Measurements from ENCODE around the gene HTR3D. TPM values are rescaled to one million over a fixed set of nuclear protein-coding genes. Genes with fewer than 3 reads are reported as not detected.
"Not testable (repeated sequence)": the region's sequence is repeated elsewhere in the genome, so short reads cannot be mapped to it uniquely, and the experiment has no call there.

HTR3D gene
- total RNA-seq, 4 donors from 2014 or later: not detected

DNA sequence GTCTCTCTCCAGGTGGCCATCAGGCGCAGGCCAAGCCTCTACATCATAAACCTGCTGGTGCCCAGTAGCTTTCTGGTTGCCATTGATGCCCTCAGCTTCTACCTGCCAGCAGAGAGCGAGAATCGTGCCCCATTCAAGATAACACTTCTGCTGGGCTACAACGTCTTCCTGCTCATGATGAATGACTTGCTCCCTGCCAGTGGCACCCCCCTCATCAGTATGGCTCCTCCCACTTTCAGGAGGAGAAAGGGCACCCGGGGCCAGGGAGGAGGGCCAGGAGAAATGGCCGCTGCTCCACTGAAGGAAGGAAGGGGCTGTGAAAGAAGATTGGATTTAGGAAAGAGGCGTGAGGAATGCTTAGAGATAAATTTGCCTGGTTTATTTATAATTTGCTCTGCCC, 27.9 kb downstream of the HTR3D start:
- intact Hi-C loops (cut with DNase I; ENCODE audit: low total_unique reads) (no loop called here), in situ Hi-C loops (cut with MboI; ENCODE audit: low pct_ligation_motif_present in 1 of 4, low pct_unique_long_range_greater_than_20kb in 1 of 4, low sequenced_read_pairs in 3 of 4) (no loop called here)
- WGBS, 2 donors (ENCODE audit: low coverage in 1 of 2): 68% methylated on average over 7 of the region's 7 CpGs; no CpG with 5 or more reads in 1 of the 2 donors
- Histone ChIP-seq H3K9me3 (no peaks in the 10 kb centered on the region), H3K36me3 (no peaks in the 10 kb centered on the region), H3K4me1 (no peaks in the 10 kb centered on the region), H3K27me3 (no peaks in the 10 kb centered on the region), H3K27ac (no peak overlapping the region), H3K4me3 (no peak overlapping the region)
- no peak for TF ChIP-seq POLR2AphosphoS5 (IDR thresholded peaks at IDR 0.05)
- no peak for DNase-seq

DNA sequence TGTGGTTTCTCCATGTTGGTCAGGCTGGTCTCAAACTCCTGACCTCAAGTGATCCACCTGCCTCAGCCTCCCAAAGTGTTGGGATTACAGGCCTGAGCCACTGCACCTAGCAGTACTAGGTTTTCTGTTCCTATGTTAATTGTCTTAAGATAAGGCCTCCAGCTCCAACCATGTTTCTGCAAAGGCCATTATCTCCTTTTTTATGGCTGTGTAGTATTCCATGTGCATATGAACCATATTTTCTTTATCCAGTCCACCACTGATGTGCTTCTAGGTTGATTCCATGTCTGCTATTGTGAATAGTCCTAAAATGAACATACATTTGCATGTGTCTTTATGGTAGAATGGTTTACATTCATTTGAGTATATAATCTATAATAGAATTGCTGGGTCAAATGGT, 31.1 kb downstream of the HTR3D start:
- no peaks in the 10 kb centered on the region for H3K36me3 ChIP-seq
- no peak overlapping the region for H3K27ac ChIP-seq
- in situ Hi-C loops (cut with MboI; ENCODE audit: low pct_ligation_motif_present in 1 of 4, low pct_unique_long_range_greater_than_20kb in 1 of 4, low sequenced_read_pairs in 3 of 4): no loop called here
- no peak for DNase-seq
- TF ChIP-seq EP300 (IDR thresholded peaks at IDR 0.05; ENCODE audit: low read depth): no peak
- no peak for TF ChIP-seq POLR2AphosphoS5 (IDR thresholded peaks at IDR 0.05)
- TF ChIP-seq POLR2A (IDR thresholded peaks at IDR 0.05): no peak
- TF ChIP-seq, protein P1, sequence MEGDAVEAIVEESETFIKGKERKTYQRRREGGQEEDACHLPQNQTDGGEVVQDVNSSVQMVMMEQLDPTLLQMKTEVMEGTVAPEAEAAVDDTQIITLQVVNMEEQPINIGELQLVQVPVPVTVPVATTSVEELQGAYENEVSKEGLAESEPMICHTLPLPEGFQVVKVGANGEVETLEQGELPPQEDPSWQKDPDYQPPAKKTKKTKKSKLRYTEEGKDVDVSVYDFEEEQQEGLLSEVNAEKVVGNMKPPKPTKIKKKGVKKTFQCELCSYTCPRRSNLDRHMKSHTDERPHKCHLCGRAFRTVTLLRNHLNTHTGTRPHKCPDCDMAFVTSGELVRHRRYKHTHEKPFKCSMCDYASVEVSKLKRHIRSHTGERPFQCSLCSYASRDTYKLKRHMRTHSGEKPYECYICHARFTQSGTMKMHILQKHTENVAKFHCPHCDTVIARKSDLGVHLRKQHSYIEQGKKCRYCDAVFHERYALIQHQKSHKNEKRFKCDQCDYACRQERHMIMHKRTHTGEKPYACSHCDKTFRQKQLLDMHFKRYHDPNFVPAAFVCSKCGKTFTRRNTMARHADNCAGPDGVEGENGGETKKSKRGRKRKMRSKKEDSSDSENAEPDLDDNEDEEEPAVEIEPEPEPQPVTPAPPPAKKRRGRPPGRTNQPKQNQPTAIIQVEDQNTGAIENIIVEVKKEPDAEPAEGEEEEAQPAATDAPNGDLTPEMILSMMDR (IDR thresholded peaks at IDR 0.05): no peak
- peaks cover 5% of the 10 kb centered on the region for H3K27me3 ChIP-seq
- H3K9me3 ChIP-seq: no peaks in the 10 kb centered on the region
- intact Hi-C loops (cut with DNase I; ENCODE audit: low total_unique reads): no loop called here
- H3K4me1 ChIP-seq: no peaks in the 10 kb centered on the region
- H3K4me3 ChIP-seq: no peak overlapping the region

DNA sequence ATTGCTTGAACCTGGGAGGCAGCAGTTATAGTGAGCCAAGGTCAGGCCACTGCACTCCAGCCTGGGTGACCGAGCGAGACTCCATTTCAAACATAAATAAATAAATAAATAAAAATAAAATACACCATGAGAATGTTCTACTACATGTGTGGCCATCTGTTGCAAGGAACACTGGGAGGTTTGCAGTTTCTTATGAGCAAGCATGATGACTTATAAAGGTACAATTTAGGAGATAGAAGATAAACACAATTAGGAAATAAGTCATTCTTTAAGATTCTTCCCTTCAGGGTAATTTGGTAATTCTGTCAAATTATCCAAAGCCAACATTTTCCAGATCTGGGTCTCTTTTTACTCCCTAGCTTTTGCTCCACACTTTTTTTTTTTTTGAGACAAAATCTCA, 34.7 kb downstream of the HTR3D start:
- Histone ChIP-seq H3K4me3 (no peak overlapping the region), H3K27me3 (peaks cover 5% of the 10 kb centered on the region), H3K4me1 (no peaks in the 10 kb centered on the region), H3K36me3 (no peaks in the 10 kb centered on the region), H3K27ac (no peak overlapping the region), H3K9me3 (no peaks in the 10 kb centered on the region)
- 84% methylated on average over 2 of the region's 2 CpGs; no CpG with 5 or more reads in 1 of the 2 donors for WGBS, 2 donors (ENCODE audit: low coverage in 1 of 2)
- intact Hi-C loops (cut with DNase I; ENCODE audit: low total_unique reads): no loop called here
- DNase-seq: no peak
- in situ Hi-C loops (cut with MboI; ENCODE audit: low pct_ligation_motif_present in 1 of 4, low pct_unique_long_range_greater_than_20kb in 1 of 4, low sequenced_read_pairs in 3 of 4): no loop called here
- TF ChIP-seq POLR2AphosphoS5 (IDR thresholded peaks at IDR 0.05): no peak
- TF ChIP-seq, protein P1 (IDR thresholded peaks at IDR 0.05): no peak
- no peak for TF ChIP-seq POLR2A (IDR thresholded peaks at IDR 0.05)
- TF ChIP-seq EP300 (IDR thresholded peaks at IDR 0.05; ENCODE audit: low read depth): no peak

DNA sequence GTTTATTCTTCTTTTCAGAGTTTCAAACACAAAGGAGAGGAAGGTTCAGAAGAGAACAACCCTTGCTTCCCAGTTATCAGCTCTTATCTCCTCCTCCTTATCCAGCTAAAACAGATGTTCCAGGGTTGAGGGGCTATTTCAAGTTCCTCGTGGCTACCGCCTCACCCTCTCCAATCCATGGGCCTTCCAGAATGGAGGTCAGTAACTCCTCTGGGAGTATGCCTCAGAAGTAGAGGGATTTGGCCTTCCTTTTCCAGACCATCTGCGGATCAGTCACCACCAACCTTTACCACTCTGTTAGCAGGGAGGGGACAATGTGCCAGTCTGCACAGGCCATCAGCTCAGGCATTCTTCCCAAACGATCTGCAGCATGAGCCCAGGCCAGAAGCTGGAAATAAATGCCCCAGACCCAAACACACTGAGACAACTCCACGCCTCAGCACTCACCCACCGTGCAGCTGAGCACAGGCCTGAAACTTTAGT, 36.1 kb downstream of the HTR3D start:
- H3K4me3 ChIP-seq: no peak overlapping the region
- H3K4me1 ChIP-seq: no peaks in the 10 kb centered on the region
- H3K27ac ChIP-seq: no peak overlapping the region
- in situ Hi-C loops (cut with MboI; ENCODE audit: low pct_ligation_motif_present in 1 of 4, low pct_unique_long_range_greater_than_20kb in 1 of 4, low sequenced_read_pairs in 3 of 4): no loop called here
- intact Hi-C loops (cut with DNase I; ENCODE audit: low total_unique reads): no loop called here
- TF ChIP-seq POLR2A (IDR thresholded peaks at IDR 0.05): no peak
- TF ChIP-seq EP300 (IDR thresholded peaks at IDR 0.05; ENCODE audit: low read depth): no peak
- TF ChIP-seq, protein P1 (IDR thresholded peaks at IDR 0.05): no peak
- no peaks in the 10 kb centered on the region for H3K36me3 ChIP-seq
- H3K9me3 ChIP-seq: no peaks in the 10 kb centered on the region
- 60 to 76% methylated on average over 2 to 6 of the region's 6 CpGs for WGBS, 2 donors (ENCODE audit: low coverage in 1 of 2)
- H3K27me3 ChIP-seq: peaks cover 5% of the 10 kb centered on the region
- no peak for DNase-seq

DNA sequence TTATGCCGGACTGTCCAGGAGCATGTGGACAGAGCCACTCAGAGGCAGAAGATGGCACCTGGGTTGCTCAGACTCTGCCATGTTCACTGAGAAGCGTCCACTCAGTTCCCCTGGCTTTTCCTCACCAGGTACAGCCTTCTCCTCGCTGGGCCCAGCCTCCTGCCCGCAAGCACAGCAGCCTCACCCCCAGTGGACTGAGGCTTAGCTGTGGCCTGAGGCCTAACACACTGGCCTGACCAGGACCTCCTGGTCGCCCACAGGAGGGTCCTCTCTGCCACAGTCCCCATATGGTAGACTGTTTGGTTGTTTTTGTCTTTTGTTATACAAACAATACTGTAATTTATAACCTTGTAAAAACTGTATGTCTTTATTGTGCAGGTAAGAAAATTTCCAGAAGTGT, 36.8 kb downstream of the HTR3D start:
- DNase-seq: no peak
- in situ Hi-C loops (cut with MboI; ENCODE audit: low pct_ligation_motif_present in 1 of 4, low pct_unique_long_range_greater_than_20kb in 1 of 4, low sequenced_read_pairs in 3 of 4) (no loop called here), intact Hi-C loops (cut with DNase I; ENCODE audit: low total_unique reads) (no loop called here)
- no peak for TF ChIP-seq POLR2A (IDR thresholded peaks at IDR 0.05)
- TF ChIP-seq, protein P1 (IDR thresholded peaks at IDR 0.05): no peak
- TF ChIP-seq POLR2AphosphoS5 (IDR thresholded peaks at IDR 0.05): no peak
- TF ChIP-seq EP300 (IDR thresholded peaks at IDR 0.05; ENCODE audit: low read depth): no peak
- H3K9me3 ChIP-seq: no peaks in the 10 kb centered on the region
- H3K27me3 ChIP-seq: peaks cover 5% of the 10 kb centered on the region
- H3K36me3 ChIP-seq: no peaks in the 10 kb centered on the region
- WGBS, 2 donors (ENCODE audit: low coverage in 1 of 2): 82 to 90% methylated on average over 2 to 5 of the region's 5 CpGs
- H3K4me1 ChIP-seq: no peaks in the 10 kb centered on the region
- no peak overlapping the region for H3K27ac ChIP-seq
- H3K4me3 ChIP-seq: no peak overlapping the region

DNA sequence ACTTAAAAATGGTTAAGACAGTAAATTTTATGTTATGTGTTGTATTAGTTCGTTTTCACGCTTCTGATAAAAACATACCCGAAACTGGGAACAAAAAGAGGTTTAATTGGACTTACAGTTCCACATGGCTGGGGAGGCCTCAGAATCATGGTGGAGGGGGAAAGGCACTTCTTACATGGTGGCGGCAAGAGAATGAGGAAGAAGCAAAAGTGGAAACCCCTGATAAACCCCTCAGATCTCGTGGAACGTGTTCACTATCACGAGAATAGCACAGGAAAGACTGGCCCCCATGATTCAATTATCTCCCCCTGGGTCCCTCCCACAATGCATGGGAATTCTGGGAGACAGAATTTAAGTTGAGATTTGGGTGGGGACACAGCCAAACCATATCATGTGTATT, 39.6 kb downstream of the HTR3D start:
- H3K4me1 ChIP-seq; intact Hi-C loops (cut with DNase I; ENCODE audit: low total_unique reads); H3K4me3 ChIP-seq; H3K27me3 ChIP-seq; H3K36me3 ChIP-seq; DNase-seq; in situ Hi-C loops (cut with MboI; ENCODE audit: low pct_ligation_motif_present in 1 of 4, low pct_unique_long_range_greater_than_20kb in 1 of 4, low sequenced_read_pairs in 3 of 4); H3K9me3 ChIP-seq; H3K27ac ChIP-seq: not testable (repeated sequence)
- 91% methylated on average over 7 of the region's 7 CpGs; no CpG with 5 or more reads in 1 of the 2 donors for WGBS, 2 donors (ENCODE audit: low coverage in 1 of 2)

Data from transverse colon (tissue), 4 donors.